PC-9 (cell line): Measurements from ENCODE around the gene TOM1L2.

Experiments
- CTCF ChIP-seq: fragments of 200-600 bp; sonication (generic); conservative IDR thresholded peaks from 2 replicates; pipeline ENCODE4 v1.6.1; 2017; ENCODE audit warnings: mixed run types, antibody characterized with exemption, mild to moderate bottlenecking, moderate library complexity
- EZH2 ChIP-seq: fragments of 200-600 bp; sonication (generic); IDR thresholded peaks from 2 replicates; pipeline ENCODE4 v1.8.0; 2017; ENCODE audit warnings: antibody characterized with exemption, low read depth

- TF ChIP-seq CTCF: no peak
- no peak for TF ChIP-seq EZH2
Measured at GRCh38 chr17:17930674-17931073, 41.5 kb downstream of the TOM1L2 start.
